Stimulated activated CD4-positive, alpha-beta T cell treated with anti-CD3 and anti-CD28 coated beads, Interleukin-15, amount 100 ng/mL, for 1 hour (primary cell): ENCODE results near the gene DNMBP.
"Not testable (repeated sequence)": the region's sequence is repeated elsewhere in the genome, so short reads cannot be mapped to it uniquely, and the experiment has no call there.

Experiments
- DNase-seq, 2 donors: peaks; one replicate each; pipeline ENCODE4 v3.0.0-alpha.2; 2020; ENCODE audit warnings: low read depth in 1 of 2, low spot score in 1 of 2

DNMBP gene

DNA sequence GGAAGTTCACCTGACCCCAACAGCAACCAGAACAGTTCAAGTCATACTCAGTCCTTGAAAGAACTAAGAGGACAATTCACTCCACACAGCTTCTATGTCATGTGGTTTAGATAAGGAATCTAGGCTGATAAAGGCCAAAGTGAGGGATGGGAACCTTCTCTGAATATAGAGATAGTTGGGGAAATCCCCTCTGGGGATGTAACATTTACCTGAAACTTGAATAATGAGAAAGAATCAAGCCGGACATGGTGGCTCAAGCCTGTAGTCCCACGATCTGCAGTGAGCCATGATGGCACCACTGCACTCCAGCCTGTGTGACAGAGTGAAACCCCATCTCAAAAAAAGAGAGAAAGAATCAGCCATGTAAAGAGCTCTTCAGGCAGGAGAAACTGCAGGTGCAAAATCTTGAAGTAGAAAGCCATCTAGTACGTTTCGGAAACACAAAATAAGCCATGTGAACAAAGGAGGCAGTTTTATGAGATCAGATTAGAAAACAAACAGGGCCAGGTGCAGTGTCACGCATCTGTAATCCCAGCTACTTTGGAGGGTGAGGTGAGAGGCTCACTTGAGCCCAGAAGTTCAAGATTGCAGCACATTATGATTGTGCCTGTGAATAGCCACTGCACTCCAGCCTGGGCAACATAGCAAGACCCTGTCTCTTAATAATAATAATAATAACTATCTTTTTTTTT is 4.5 kb upstream of the DNMBP start:
- DNase-seq: no peak

DNA sequence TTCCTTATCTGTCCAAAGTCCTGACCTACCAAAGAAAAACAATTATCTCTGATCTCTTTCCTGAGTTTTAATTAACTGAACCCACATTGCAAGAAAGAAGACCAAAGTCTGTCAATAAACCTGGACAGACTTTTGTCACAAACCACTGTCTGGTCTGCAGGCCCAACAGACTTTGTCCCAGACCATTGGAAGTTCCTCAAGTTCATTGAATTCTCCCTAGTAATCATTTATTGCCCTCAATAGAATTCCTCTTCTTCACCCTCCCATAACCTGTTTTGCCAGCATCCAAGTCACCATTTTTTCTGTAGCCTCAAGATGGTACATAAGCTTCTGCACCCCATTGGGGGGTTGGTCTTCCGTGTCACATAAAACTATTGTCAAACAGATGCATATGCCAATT is 3.9 kb upstream of the DNMBP start:
- DNase-seq: no peak

DNA sequence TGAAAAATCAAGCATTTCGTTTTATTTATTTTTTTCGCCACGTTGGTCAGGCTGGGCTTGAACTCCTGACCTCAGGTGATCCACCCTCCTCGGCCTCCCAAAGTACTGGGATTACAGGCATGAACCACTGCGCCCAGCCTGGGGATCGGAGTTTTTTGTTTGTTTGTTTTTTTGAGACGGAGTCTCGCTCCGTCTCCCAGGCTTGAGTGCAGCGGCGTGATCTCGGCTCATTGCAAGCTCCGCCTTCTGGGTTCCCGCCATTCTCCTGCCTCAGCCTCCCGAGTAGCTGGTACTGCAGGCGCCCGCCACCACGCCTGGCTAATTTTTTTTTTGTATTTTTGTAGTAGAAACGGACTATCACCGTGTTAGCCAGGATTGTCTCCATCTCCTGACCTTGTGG is 2.2 kb upstream of the DNMBP start:
- DNase-seq: not testable (repeated sequence)

DNA sequence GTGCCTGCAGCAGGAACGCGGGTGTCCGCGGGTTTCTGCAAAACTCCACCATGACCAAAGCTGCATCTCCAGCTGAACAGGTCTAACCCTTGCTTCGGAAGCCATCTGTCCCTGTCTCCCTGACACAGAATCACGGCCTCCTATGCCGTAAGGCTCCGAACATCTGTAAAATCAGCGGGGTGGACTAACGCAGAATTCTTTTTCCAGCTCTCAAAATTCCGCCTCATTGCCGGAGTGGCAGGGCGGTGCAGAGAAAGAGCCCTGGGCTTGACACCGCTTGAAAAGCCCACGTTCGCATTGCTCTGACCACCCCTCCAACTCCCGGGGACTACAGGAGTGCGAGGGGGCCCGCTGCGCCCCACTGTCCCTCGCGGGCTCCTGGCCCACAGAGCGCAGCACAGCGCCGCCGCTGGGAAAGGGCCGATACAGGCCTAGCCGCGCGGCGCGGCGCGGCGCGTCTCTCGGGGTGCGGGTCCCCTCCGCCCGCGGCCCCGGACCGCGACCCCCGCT is 409 bp downstream of the DNMBP start:
- DNase-seq: no peak

DNA sequence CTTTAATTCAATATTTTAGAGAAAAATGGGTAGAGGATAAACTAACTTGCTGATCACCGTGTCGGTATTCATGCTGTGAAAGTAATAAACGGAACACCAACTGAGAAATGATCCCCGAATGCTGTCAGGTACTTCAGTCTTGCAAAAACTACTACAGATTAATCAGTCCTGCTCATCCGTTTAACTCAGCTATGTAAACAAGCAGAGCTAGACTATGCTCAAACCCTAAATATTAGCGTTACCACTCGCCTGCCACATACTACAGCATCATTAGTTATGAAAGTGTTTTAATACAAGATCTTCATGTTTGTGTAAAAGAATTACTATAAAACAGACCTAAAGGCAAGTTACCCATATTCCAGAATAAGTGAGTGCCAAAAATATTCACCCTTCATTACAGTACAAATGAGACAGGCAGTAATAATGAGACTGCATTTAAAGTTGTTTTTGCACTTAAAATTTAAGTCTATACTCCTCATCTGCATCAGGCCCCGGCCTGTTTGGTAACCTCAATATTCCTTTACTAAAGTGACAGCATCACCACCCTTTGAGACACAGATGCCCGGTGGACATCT is 952 bp downstream of the DNMBP start:
- no peak for DNase-seq

DNA sequence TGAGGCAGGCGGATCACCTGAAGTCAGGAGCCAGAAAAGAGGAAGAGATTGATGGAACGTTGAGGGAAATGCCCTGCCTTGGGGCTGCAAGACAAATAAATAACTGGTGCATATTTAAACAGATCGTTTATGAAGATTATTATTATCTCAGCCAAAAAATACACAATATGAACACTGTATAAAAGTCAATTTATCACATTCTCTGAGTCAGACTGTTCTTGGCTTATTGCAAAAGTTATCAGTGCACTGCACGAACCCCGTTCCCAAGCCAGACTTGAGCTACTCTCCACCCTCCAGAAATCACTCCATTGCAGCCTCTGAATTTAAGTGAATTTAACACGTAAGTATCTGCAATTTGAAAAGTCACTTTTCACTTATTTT is 1.6 kb downstream of the DNMBP start:
- no peak for DNase-seq

DNA sequence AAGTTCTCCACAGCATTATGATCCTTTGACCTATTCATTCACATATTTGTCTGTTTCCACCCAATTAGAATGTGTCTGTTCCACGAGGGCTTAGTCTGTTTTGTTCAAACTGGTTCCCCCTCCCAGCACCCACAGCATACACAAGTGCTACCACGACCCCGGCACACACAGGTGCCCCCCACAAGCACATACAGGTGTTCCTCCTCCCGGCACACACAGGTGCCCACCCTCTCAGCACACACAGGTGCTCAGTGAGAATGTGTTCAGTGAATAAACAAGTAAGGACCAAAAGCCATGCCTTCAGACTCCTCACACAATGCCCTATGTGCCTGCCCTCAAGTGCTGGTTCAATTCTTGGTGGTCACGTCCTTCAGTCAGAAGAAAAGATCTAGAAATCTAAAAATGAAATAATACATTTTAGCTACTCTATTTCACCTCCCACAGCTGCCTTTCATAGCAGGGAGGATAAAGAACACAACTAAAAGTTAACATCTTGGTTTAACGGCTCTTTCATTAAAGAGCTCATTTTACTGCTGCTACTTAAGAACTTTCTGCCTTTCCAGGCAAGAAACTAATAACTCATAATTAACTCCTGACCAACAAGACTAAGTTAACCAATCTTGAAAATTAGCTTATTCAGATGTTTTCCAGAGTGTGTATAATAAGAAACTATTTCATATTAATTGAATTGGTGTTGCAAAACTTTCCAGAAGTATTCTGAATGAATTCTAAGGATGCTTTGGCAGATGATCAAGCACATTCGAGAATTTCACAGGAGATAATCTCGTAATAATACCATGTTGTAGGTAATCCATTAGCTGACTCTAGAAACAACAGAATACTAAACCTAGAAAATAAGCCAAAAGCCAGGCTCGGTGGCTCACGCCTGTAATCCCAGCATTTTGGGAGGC is 2.3 kb downstream of the DNMBP start:
- no peak for DNase-seq

DNA sequence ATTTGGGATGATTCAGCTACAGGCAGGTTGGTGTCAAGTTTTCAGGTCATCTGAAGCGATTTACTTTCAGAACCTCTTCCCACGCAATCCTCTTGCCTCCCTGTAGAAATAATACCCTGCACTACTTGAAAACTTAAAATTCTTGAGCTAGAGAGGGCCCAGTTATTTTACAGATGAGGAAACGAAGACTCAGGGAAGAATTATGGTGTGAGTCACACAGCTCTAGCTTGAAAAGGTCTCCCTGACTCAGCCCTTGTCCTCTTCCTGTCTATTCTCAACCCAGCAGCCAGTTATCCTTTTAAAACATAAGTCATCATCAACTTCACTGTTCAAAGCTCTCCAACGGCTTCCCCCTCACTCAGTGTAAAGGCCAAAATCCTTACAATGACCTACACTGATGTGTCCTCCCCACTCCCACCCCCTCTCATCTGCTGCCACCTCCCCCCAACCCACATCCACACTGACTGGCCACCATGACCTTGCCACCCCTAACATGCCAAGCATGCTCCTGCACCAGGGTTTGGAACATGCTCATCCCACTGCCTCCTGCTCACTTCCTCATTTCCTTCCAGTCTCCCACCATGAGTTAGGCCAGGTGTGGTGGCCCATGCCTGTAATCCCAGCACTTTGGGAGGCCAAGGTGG is 3.4 kb downstream of the DNMBP start:
- no peak for DNase-seq

DNA sequence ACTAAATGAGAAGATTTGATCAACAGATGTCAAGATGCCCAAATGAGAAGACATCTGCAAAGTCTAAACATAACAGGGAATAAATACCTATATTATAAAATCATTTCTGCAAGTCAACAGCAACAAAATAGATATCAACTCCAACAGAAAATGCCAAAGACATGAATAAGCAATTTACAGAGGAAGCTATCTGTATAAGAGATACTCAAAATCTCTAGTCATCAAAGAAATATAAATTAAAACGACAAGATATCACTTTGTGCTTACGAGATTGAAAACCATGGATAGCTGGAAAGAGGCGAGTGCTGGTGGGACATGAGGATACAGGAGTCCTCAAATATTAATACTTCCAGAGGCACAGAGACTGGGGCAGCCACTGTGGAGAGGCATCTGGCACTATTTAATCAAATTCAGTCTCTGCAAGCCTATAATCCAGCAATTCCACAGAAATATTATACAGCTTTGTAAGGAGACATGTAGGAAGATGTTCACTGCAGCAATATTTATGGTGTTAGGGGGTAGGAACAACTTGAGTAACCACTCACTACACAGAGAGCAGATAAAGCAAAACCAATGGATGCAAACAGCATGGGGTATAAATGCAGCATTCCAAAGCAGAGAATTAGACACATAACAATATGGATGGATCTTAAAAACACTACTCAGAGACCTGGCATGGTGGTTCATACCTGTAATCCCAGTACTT is 4.8 kb downstream of the DNMBP start:
- DNase-seq: no peak

DNA sequence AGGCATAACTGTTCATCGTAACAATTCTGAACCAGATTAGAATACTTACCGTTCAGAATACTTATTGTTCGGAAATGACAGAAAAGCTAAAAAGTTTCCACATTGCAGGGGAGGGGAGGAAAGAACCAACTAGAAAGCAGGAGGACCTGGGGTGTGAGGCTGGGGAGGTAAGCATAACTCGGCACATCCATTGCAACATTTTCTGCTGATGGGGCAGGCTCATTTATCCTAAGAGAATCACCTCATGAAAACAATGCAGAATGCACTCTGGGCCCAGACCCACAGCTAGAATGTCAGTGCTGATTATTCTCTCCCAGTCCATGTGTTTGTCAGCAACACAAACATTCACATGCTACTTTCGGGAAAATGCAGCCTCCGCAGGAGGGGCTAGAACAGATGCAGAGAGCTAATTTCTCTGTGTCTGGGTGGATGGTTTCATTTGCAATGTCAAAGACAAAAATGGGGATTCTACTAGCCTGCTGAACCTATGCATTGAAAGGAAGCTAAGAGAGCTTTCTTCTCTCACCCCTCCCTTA is 9.6 kb downstream of the DNMBP start:
- no peak for DNase-seq

DNA sequence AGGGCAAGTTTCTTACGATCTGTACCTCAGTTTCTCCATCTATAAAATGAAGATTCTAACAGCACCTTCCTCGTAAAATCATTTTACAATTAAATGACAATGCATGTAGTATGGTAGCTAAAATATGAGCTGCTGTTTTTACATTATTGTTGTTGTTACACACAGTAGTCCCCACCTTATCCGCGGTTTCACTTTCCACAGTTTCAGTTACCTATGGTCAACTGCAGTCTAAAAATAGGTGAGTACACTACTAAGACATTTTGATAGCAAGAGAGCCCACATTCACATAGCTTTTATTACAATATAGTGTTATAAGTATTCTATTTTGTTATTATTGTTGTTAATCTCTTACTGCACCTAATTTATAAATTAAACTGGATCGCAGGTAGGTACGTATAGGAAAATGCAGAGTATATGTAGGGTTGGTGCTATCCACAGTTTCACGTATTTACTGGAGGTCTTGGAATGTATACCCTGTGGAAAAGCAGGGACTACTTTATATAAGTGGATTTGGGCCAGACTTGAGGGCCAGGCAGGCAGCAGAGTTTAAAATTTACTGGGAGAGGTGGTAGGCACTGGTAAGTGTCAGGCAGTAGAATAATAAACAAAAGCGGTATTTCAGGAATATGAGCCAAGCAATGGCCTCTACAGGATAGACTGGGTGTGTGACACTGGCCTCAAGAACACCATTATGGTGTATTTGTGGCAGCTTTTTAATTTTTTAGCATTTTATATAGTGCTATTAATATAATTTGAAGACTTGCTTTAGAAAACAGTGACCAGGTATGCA is 10.2 kb downstream of the DNMBP start:
- no peak for DNase-seq

DNA sequence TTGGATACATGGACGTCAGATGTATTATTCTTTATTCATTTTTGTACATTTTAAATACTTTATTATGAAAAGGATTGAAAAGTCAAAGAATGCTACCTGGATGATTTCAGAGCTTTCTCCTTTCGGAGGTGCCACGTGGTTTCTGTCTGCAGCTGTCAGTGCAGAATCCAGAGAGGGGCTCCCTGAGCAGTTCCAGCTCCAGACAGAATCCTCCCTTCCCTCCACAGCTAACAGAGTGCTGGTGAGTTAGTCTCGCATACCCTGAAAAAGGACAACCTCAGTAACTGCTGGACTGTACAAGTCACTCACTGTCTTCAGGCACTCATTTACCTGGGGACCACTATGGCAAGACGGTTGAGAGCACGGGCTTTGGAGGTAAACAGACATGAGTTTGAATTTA is 10.9 kb downstream of the DNMBP start:
- DNase-seq: no peak

DNA sequence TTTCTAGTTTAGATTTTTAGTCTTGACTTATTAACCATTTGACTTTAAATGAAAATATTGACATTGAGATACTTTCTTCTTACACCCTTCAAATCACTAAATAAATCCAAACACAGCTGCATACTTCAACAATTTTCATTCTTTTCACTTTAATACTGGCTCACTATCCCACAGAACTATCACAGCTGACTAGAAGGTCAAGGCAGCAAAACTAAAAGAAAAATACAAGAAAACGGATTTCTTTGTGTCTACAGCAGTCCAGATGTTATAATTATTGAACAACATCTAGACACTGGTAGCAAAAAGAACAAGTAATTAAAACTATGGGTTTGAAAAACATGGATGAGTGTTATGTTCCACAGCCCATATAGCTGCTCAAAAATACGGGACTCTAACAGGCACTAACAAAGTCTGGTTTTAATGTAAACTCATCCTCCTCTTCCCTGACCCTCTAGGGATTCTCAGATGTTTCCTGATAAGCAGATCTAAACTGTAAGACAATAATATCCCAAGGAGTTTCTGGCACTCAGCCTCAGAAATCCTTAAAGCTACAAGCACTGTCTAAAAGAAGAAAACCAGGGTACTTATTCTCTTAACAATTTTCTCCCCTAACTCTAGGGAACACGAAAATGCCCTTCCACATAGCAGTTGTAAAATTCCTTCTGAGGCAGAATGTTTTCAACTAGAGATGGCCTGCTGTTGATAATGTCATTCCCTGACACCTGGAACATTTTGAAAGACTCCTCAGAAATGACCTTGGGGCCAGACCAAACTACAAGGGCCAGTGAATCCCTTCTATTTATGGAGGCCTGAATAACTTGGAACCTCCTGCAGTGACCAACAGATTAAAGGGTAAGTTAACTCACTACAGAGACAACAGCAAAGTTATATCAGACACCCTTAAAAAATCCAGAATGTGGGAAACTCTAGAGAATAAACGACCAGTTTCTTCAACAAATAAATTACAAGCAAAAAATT is 12.8 kb downstream of the DNMBP start:
- DNase-seq: no peak

DNA sequence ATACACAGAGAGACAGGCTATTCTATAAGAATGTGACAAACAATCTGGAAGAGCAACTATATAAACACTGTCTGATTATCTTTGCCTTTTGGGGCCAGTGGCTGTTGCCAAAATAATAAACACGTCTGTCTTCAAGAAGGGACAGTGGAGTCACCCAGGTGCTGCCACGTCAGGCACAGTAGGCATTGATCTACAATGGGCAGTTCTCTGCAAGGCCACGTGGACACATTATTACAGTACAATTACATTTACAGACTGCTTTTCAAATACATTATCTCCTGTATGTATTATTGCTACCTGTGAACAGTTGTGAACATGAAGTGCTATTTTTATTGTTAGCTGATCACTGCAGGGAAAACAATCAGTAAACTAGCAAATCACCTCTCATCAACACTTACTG is 14.0 kb downstream of the DNMBP start:
- no peak for DNase-seq

DNA sequence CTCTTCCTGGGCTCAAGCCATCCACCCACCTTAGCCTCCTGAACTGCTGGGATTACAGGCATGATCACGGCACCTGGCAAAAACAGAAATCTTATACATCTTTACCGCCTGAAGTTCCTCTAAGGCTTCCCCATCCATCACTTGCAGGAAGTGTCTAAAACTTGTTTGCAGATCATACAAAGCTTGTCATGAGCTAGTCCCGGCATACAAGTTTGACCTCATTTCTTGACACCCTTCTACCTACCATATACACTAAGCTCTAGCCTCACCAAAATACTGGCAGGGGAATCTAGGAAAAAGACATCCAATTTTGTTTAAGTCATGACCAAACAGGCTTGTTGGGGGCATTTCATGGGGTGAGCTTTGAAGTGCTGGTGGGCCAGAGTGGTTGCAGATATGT is 14.5 kb downstream of the DNMBP start:
- DNase-seq: no peak

DNA sequence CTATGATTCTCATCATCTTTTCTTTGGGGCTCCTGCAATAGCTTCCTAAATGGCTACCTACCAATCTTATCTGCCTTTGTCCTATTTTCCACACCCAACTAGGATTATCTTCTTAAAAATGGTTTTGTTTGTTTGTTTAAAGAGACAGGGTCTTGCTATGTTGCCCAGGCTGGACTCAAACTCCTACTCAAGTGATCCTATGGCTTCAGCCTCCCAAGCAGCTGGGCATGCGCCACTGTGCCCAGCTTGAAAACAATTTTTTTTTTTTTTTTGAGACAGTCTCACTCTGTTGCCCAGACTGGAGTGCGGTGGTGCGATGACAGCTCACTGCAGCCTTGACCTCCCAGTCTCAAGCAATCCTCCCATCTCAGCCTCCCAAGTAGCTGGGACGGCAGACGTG is 14.9 kb downstream of the DNMBP start:
- no peak for DNase-seq

DNA sequence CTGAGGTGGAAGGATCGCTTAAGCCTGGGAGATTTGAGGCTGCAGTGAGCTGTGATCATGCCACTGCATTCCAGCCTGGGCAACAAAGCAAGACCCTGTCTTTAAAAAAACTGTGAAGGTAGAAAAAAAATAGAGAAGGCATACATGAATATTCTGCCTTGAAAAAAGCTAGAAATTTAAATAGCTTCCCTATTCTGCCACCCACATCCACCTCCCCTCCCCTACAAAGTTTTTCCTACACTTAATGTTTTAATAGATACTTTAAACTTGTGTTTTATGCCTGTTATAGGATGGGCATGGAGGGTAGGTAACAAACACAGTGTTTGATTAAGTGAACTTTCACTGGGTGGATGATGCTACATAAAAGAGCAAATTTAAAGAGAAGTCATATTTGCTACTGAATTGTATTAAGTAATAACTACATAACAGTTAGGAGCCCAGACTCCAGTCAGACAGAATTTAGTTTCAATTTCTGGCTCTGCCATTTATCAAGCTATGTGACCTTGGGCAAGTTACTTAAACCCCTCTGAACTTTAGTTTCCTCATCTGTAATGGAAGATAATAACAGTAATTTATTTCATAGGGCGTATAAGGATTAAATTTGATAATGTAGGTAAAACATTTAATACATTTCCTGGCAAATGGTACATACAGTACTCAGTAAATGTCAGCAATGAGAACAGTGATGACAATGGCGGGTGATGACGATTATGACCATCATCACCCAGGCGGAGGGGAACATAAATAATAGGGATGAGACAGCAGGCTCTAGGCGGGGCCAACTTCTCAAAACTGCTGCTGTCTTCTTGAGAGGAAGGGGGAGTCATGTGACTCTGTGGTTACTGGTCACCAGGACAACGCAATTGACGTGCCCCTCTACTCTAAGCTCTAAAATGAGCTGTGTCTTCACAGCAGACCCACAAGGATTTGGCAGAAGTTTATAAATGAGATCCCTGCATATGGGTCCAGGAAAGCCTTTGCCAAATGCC is 15.8 kb downstream of the DNMBP start:
- DNase-seq: peak in 1 of 2 donors; percentile 7
